SIG-M5 (cell line): Measurements from ENCODE around the gene WDR64.

ENCODE experiments used
- DNase-seq: peaks from one replicate; lab custom pipeline; 2025; lab: John Stamatoyannopoulos, UW

WDR64 gene

GRCh38 chr1:241838897-241839296 lies 186.8 kb downstream of the WDR64 start:
- no peak for DNase-seq

GRCh38 chr1:241839369-241839979 lies 187.4 kb downstream of the WDR64 start:
- no peak for DNase-seq

DNA sequence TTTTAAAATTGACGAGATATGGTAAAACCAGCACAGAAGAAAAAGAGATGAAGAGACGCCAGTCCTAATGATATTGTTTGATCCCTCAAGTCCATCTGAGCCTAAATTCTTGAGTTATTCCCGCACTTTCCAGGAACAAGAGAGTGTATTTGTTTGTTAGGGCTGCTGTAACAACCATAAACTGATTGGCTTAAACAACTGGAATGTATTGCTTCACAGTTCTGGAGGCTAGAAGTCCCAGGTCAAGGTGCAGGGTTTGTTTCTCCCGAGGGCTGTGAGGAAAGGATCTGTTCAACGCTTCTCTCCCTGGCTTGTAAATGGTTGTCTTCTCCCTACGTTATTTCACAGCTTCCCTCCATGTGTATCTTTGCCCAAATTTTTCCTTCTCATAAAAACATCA lies 188.1 kb downstream of the WDR64 start:
- DNase-seq = no peak

- DNase-seq = no peak
Observed at GRCh38 chr1:241841691-241842090, 189.6 kb downstream of the WDR64 start.

GRCh38 chr1:241842565-241842964 lies 190.5 kb downstream of the WDR64 start:
- DNase-seq = no peak

DNA sequence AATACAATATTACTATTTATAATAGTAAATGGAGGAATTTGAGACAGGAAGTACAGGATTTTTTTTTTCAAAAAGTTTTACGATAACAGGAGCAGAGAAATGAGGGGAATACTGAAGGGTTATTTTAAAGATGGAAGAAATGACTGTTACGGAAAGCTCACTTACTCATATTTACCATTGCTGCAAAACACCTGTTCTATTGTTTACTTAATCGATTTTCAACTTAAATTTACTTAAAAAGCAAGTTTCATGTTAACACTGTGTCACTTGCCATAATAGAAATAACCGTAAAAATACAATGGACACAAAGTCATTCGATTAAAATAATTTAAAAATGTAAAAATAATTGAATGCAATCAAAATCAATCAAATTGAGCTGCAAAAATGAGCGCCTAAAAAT lies 192.5 kb downstream of the WDR64 start:
- no peak for DNase-seq

DNA sequence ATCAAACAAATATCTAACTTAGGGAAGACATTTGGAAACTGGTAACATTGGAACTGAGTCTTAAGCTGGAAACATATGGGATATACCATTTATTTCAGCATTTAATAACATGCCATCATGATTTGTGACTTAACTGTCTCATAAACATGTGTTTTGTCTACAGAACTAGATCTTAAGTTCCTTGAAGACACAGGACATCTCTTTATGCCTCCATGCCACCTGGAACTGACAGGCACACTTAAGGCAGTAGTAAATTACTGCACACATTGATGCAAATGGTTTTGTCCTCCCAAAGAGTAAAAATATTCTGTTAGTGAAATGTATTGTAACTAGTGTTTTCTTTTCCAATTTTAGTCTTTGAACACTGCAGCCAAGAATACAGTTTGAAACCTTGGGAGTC lies 194.3 kb downstream of the WDR64 start:
- no peak for DNase-seq

GRCh38 chr1:241846862-241847539 lies 194.9 kb downstream of the WDR64 start:
- DNase-seq = no peak

DNA sequence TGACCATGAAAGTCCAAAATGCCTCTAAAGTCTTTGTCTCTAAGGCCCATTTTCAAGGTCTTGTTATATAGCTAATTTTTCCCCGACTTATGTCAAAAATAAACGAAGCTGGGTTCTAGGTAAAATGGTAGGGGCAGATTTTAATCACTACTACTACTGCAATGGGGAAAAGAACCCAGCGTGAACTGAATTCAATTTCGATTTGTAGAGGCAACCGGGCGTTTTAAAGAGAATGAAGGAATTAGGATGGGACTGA lies 195.4 kb downstream of the WDR64 start:
- no peak for DNase-seq

DNA sequence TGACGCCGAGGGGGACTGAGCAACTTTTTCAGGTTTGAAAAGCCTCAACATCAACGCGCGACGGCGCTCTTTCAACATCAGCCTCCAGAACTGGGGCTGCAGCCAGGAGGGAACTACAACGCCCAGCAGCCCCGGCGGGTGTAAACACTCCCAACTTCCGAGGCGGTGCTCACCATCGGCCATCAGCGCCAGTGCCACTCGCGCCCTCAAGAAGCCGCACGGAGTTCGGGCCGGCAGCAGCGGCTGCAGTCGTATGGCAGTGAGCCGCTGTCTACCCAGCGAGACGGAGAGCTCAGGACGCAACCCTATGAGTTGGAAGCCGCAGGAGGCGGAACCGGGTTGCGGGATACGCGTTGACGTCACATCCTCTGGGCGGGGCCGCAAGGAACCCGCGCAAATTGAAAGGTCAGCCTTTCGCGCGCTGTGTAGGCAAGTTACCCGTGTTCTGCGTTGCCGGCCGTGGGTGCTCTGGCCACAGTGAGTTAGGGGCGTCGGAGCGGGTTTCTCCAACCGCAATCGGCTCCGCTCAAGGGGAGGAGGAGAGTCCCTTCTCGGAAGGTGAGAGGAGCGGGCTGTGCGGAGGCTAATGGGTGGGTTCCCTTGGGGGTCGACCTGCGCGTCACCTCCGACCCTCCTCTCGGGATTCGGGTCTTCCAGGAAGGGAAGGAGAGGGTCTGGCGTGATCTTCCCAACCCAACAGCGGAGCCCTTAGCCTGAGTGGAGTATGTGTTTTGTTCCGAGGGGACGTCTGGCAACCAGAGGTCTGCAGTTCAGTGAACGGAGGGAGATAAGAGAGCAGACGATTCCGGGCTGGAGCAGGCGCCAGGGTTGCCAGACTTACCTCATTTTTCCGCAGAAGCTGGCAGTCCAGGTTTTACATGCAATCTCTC lies 196.0 kb downstream of the WDR64 start, which contains the start of gene EXO1:
Gene EXO1 (plus strand): TSS at position 409 of the 890 bp plus-strand sequence. CDS start 2,222 bp downstream, outside the sequence.
- peak; percentile 89 for DNase-seq

DNA sequence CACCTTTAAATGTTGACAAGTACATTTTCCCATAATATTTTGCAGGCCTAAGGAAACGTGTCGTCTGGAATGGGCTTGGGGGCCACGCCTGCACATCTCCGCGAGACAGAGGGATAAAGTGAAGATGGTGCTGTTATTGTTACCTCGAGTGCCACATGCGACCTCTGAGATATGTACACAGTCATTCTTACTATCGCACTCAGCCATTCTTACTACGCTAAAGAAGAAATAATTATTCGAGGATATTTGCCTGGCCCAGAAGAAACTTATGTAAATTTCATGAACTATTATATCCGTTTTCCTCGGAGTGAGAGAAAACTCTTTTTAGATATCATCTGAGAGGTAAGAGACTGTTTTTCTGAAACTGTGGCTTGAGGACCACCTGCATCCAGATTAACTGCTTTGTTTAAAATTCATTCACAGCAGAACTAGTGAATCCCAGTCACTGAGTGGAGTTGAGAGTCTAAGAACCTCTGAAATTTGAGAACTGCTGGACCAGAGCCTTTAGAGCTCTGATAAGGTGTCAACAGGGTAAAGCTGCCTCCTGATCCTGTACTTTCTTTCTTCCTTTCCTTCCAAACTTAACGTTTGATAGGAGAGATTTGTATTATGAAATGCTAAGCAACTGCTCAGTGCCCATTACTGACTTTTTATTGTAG lies 196.7 kb downstream of the WDR64 start:
- DNase-seq = no peak

DNA sequence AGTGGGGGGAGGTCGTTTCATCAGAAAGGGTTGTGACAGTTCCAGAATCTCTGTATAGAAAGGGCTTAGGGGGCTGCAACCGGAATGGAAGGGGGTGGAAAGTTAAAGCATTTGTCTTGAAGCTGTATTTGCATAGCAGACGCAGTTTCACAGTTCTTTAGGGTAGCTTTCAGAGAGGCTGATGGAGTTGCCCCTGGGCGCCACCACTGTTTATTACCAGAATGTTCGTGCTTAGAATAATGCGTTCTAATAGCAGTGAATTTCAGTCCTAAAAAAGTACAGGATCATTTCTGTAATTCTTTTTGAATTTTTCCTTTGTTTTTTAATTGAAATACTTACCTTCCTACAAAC lies 197.2 kb downstream of the WDR64 start:
- DNase-seq = no peak
